ENCODE results near the gene RNF40.
A peak's percentile ranks its signal among the peaks of the same experiment; 100 is the strongest.

The RNF40 gene

GRCh38 chr16:30747331-30747730 is 14.8 kb upstream of the RNF40 start:
- POLR2A ChIA-PET: interaction anchor here (0.5 to 1.6 kb wide), 4 partner anchors 10 to 51 kb away, joined by 3 to 8 read pairs (median 6); no protein-coding TSS in a partner anchor
- TF ChIP-seq CTCF (IDR thresholded peaks at IDR 0.05; ENCODE audit: control extremely low read depth, extremely low read depth, low read depth, missing control alignments): no peak

GRCh38 chr16:30747799-30748633 is 14.1 kb upstream of the RNF40 start, which contains the start of gene PHKG2:
Gene PHKG2 (plus strand): TSS chr16:30748425. CDS start chr16:30748821, 396 bp downstream.
- ChIA-PET CTCF (interaction anchor here (1.0 to 2.0 kb wide), 10 partner anchors 12 to 194 kb away, joined by 3 to 7 read pairs (median 4); no protein-coding TSS in a partner anchor), POLR2A (interaction anchor here (0.5 to 1.6 kb wide), 5 partner anchors 10 to 84 kb away, joined by 3 to 8 read pairs (median 6); no protein-coding TSS in a partner anchor)
- no peak for TF ChIP-seq CTCF (IDR thresholded peaks at IDR 0.05; ENCODE audit: control extremely low read depth, extremely low read depth, low read depth, missing control alignments)
- peak; percentile 98 for DNase-seq (ENCODE audit: extremely low spot score)

More at GRCh38 chr16:30747331-30747730, 14.8 kb upstream of the RNF40 start:
- no peak for DNase-seq (ENCODE audit: extremely low spot score)
- CTCF ChIA-PET: interaction anchor here (1.0 to 2.0 kb wide), 9 partner anchors 12 to 195 kb away, joined by 3 to 7 read pairs (median 4); no protein-coding TSS in a partner anchor

GRCh38 chr16:30748634-30749445 is 13.3 kb upstream of the RNF40 start:
- ChIA-PET POLR2A (interaction anchor here (0.6 to 1.6 kb wide), 4 partner anchors 11 to 85 kb away, joined by 3 to 7 read pairs (median 4); no protein-coding TSS in a partner anchor), CTCF (interaction anchor here (1.0 to 2.0 kb wide), 8 partner anchors 11 to 193 kb away, joined by 3 to 7 read pairs (median 3); no protein-coding TSS in a partner anchor)
- DNase-seq (ENCODE audit: extremely low spot score): peak; percentile 56
- TF ChIP-seq CTCF (IDR thresholded peaks at IDR 0.05; ENCODE audit: control extremely low read depth, extremely low read depth, low read depth, missing control alignments): no peak

GRCh38 chr16:30750201-30750600 is 11.9 kb upstream of the RNF40 start:
- CTCF ChIA-PET: interaction anchor here (0.8 to 1.8 kb wide), 5 partner anchors 9 to 105 kb away, joined by 3 read pairs; no protein-coding TSS in a partner anchor
- POLR2A ChIA-PET: no interaction called here
- TF ChIP-seq CTCF (IDR thresholded peaks at IDR 0.05; ENCODE audit: control extremely low read depth, extremely low read depth, low read depth, missing control alignments): no peak
- no peak for DNase-seq (ENCODE audit: extremely low spot score)

GRCh38 chr16:30750876-30751465 is 11.2 kb upstream of the RNF40 start:
- POLR2A ChIA-PET: no interaction called here
- CTCF ChIA-PET: interaction anchor here (0.8 to 1.7 kb wide), 5 partner anchors 9 to 104 kb away, joined by 3 to 6 read pairs (median 3); no protein-coding TSS in a partner anchor
- no peak for TF ChIP-seq CTCF (IDR thresholded peaks at IDR 0.05; ENCODE audit: control extremely low read depth, extremely low read depth, low read depth, missing control alignments)
- no peak for DNase-seq (ENCODE audit: extremely low spot score)
